Measurements from ENCODE around the gene KLF2.
A peak's percentile ranks its signal among the peaks of the same experiment; 100 is the strongest.

KLF2 gene

DNA sequence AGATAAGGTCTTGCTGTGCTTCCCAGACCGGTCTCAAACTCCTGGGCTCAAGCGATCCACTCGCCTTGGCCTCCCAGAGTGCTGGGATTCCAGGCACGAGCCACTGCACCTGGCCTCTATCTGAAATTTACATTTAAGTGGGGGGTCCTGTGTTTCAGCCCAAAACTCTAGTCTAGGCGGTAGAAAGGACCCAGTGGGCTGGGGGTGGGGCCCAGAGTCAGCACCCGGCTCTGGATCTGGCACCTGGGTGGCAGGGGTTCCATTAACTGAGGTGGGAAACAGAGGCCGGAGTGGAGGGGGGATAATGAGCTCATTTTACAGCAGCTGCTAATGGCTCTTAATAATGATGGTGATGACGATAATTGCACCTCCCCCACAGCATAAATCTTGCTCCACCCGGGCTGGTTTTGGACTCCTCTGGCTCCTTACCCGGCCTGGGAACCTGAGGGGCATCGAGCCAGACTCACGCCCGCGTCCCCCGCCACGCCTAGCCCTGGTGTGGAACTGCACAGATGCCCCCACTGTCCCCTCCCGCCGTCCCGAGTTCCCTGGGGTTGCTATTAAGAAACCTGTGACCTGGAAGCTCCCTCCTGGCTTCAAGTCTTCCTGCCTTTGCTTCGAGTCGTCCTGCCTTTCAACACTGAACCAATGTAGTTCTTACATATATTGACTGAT lies 17.8 kb upstream of the KLF2 start:
- TF ChIP-seq POU2F2 (IDR thresholded peaks at IDR 0.05; ENCODE audit: low read depth, low read length), result no peak
- no peak for TF ChIP-seq PAX5 (IDR thresholded peaks at IDR 0.05; ENCODE audit: insufficient read depth, low read length, severe bottlenecking)
- no peak for TF ChIP-seq POLR2AphosphoS5 (IDR thresholded peaks at IDR 0.05; ENCODE audit: low read depth, low read length)
- no peak for TF ChIP-seq POLR2A (IDR thresholded peaks at IDR 0.05; ENCODE audit: low read depth, low read length)
- no peak for TF ChIP-seq TAF1 (IDR thresholded peaks at IDR 0.05; ENCODE audit: low read depth, low read length)
- no peak for TF ChIP-seq SPI1 (IDR thresholded peaks at IDR 0.05; ENCODE audit: low read depth, low read length)
- FAIRE-seq, result no peak
- no peak for DNase-seq (ENCODE audit: insufficient read length, low spot score)

- TF ChIP-seq POLR2AphosphoS5 (IDR thresholded peaks at IDR 0.05; ENCODE audit: low read depth, low read length) (no peak), TAF1 (IDR thresholded peaks at IDR 0.05; ENCODE audit: low read depth, low read length) (no peak), POLR2A (IDR thresholded peaks at IDR 0.05; ENCODE audit: low read depth, low read length) (no peak), PAX5 (IDR thresholded peaks at IDR 0.05; ENCODE audit: insufficient read depth, low read length, severe bottlenecking) (no peak), POU2F2 (IDR thresholded peaks at IDR 0.05; ENCODE audit: low read depth, low read length) (no peak), SPI1 (IDR thresholded peaks at IDR 0.05; ENCODE audit: low read depth, low read length) (no peak)
- no peak for FAIRE-seq
- DNase-seq (ENCODE audit: insufficient read length, low spot score), result no peak
Observed at GRCh38 chr19:16308081-16308480, 16.5 kb upstream of the KLF2 start.

- DNase-seq (ENCODE audit: insufficient read length, low spot score) (no peak), FAIRE-seq (no peak)
- TF ChIP-seq TAF1 (IDR thresholded peaks at IDR 0.05; ENCODE audit: low read depth, low read length), result no peak
- no peak for TF ChIP-seq SPI1 (IDR thresholded peaks at IDR 0.05; ENCODE audit: low read depth, low read length)
- no peak for TF ChIP-seq PAX5 (IDR thresholded peaks at IDR 0.05; ENCODE audit: insufficient read depth, low read length, severe bottlenecking)
- TF ChIP-seq POLR2AphosphoS5 (IDR thresholded peaks at IDR 0.05; ENCODE audit: low read depth, low read length), result no peak
- no peak for TF ChIP-seq POLR2A (IDR thresholded peaks at IDR 0.05; ENCODE audit: low read depth, low read length)
- no peak for TF ChIP-seq POU2F2 (IDR thresholded peaks at IDR 0.05; ENCODE audit: low read depth, low read length)
Observed at GRCh38 chr19:16309643-16310042, 15.0 kb upstream of the KLF2 start.

- DNase-seq (ENCODE audit: insufficient read length, low spot score), result no peak
- no peak for FAIRE-seq
- TF ChIP-seq TAF1 (IDR thresholded peaks at IDR 0.05; ENCODE audit: low read depth, low read length) (no peak), POLR2A (IDR thresholded peaks at IDR 0.05; ENCODE audit: low read depth, low read length) (no peak), POU2F2 (IDR thresholded peaks at IDR 0.05; ENCODE audit: low read depth, low read length) (no peak), SPI1 (IDR thresholded peaks at IDR 0.05; ENCODE audit: low read depth, low read length) (no peak), PAX5 (IDR thresholded peaks at IDR 0.05; ENCODE audit: insufficient read depth, low read length, severe bottlenecking) (no peak), POLR2AphosphoS5 (IDR thresholded peaks at IDR 0.05; ENCODE audit: low read depth, low read length) (no peak)
Observed at GRCh38 chr19:16315825-16316505, 8.7 kb upstream of the KLF2 start.

DNA sequence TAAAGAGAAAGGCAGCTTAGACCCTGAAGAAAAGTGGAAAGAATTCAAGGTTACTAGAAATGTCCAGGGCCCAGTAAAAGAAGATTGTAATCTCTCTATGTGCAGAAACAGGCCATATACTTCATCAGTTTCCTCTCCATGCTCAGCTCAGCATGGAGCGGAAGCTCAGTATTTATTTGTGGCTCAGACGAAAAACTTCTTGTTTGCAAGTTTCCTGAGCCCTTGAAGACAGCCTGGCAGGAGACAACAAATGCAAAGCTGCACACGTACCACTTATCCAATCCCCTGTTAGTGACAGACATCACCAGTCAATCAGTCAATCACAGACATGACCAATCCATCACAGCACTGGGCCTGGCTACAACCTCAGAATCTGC lies 8.1 kb upstream of the KLF2 start:
- FAIRE-seq (no peak), DNase-seq (ENCODE audit: insufficient read length, low spot score) (no peak)
- TF ChIP-seq POLR2A (IDR thresholded peaks at IDR 0.05; ENCODE audit: low read depth, low read length) (no peak), POU2F2 (IDR thresholded peaks at IDR 0.05; ENCODE audit: low read depth, low read length) (no peak), PAX5 (IDR thresholded peaks at IDR 0.05; ENCODE audit: insufficient read depth, low read length, severe bottlenecking) (no peak), SPI1 (IDR thresholded peaks at IDR 0.05; ENCODE audit: low read depth, low read length) (no peak), TAF1 (IDR thresholded peaks at IDR 0.05; ENCODE audit: low read depth, low read length) (no peak), POLR2AphosphoS5 (IDR thresholded peaks at IDR 0.05; ENCODE audit: low read depth, low read length) (no peak)

- FAIRE-seq (peak; percentile 20), DNase-seq (ENCODE audit: insufficient read length, low spot score) (no peak)
- TF ChIP-seq TAF1 (IDR thresholded peaks at IDR 0.05; ENCODE audit: low read depth, low read length), result no peak
- TF ChIP-seq POLR2A (IDR thresholded peaks at IDR 0.05; ENCODE audit: low read depth, low read length), result no peak
- no peak for TF ChIP-seq POLR2AphosphoS5 (IDR thresholded peaks at IDR 0.05; ENCODE audit: low read depth, low read length)
- no peak for TF ChIP-seq POU2F2 (IDR thresholded peaks at IDR 0.05; ENCODE audit: low read depth, low read length)
- TF ChIP-seq SPI1 (IDR thresholded peaks at IDR 0.05; ENCODE audit: low read depth, low read length), result no peak
- no peak for TF ChIP-seq PAX5 (IDR thresholded peaks at IDR 0.05; ENCODE audit: insufficient read depth, low read length, severe bottlenecking)
Observed at GRCh38 chr19:16319481-16319880, 5.1 kb upstream of the KLF2 start.

DNA sequence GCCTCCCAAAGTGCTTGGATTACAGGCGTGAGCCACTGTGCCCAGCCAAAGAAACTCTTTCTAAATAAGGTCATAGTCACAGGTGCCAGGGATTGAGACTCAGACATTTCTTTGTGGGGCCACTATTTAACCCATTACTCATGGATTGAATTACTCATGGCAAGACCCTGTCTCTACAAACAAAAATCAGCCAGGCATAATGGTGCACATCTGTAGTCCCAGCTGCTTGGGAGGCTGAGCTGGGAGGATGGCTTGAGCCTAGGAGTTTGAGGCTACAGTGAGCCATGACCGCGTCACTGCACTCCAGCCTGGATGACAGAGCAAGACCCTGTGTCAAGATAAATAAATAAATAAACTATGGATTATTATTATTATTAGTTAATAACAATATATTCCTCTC lies 3.6 kb upstream of the KLF2 start:
- DNase-seq (ENCODE audit: insufficient read length, low spot score) (no peak), FAIRE-seq (no peak)
- TF ChIP-seq POU2F2 (IDR thresholded peaks at IDR 0.05; ENCODE audit: low read depth, low read length) (no peak), POLR2AphosphoS5 (IDR thresholded peaks at IDR 0.05; ENCODE audit: low read depth, low read length) (no peak), PAX5 (IDR thresholded peaks at IDR 0.05; ENCODE audit: insufficient read depth, low read length, severe bottlenecking) (no peak), SPI1 (IDR thresholded peaks at IDR 0.05; ENCODE audit: low read depth, low read length) (no peak), TAF1 (IDR thresholded peaks at IDR 0.05; ENCODE audit: low read depth, low read length) (no peak), POLR2A (IDR thresholded peaks at IDR 0.05; ENCODE audit: low read depth, low read length) (no peak)

DNA sequence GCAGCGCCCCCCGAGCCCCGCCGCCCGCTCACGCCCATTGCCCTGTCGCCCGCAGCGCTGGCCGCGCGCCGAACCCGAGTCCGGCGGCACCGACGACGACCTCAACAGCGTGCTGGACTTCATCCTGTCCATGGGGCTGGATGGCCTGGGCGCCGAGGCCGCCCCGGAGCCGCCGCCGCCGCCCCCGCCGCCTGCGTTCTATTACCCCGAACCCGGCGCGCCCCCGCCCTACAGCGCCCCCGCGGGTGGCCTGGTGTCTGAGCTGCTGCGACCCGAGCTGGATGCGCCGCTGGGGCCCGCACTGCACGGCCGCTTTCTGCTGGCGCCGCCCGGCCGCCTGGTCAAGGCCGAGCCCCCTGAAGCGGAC lies 518 bp downstream of the KLF2 start:
- no peak for FAIRE-seq
- TF ChIP-seq PAX5 (IDR thresholded peaks at IDR 0.05; ENCODE audit: insufficient read depth, low read length, severe bottlenecking), result no peak
- TF ChIP-seq TAF1 (IDR thresholded peaks at IDR 0.05; ENCODE audit: low read depth, low read length), result no peak
- no peak for TF ChIP-seq POLR2A (IDR thresholded peaks at IDR 0.05; ENCODE audit: low read depth, low read length)
- no peak for TF ChIP-seq POU2F2 (IDR thresholded peaks at IDR 0.05; ENCODE audit: low read depth, low read length)
- no peak for DNase-seq (ENCODE audit: insufficient read length, low spot score)

DNA sequence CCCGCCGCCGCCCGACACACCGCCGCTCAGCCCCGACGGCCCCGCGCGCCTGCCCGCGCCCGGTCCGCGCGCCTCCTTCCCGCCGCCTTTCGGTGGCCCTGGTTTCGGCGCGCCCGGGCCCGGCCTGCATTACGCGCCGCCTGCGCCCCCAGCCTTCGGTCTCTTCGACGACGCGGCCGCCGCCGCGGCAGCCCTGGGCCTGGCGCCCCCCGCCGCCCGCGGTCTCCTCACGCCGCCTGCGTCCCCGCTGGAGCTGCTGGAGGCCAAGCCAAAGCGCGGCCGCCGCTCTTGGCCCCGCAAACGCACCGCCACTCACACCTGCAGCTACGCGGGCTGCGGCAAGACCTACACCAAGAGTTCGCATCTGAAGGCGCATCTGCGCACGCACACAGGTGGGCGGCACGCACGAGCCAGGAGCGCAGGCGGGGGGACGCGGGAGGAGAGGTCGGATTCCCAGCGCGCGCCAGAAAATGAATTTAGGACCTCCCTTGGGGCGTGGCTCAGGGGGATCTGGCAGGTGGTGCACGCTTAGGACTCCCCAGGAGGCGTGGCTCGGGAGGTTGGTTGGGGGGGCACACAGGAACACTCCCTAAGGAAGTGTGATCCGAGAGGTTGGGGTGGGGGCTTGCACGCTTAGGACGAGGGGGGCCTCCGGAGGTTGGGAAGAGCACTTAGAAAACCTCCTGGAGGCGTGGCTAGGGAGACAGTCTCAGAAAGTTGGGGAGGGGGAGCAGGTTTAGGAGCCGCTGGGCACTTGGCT lies 1.2 kb downstream of the KLF2 start:
- FAIRE-seq, result peak; percentile 13
- no peak for DNase-seq (ENCODE audit: insufficient read length, low spot score)
- TF ChIP-seq POLR2AphosphoS5 (IDR thresholded peaks at IDR 0.05; ENCODE audit: low read depth, low read length) (no peak), SPI1 (IDR thresholded peaks at IDR 0.05; ENCODE audit: low read depth, low read length) (no peak), TAF1 (IDR thresholded peaks at IDR 0.05; ENCODE audit: low read depth, low read length) (no peak), POU2F2 (IDR thresholded peaks at IDR 0.05; ENCODE audit: low read depth, low read length) (no peak), POLR2A (IDR thresholded peaks at IDR 0.05; ENCODE audit: low read depth, low read length) (no peak), PAX5 (IDR thresholded peaks at IDR 0.05; ENCODE audit: insufficient read depth, low read length, severe bottlenecking) (no peak)
